DND-41 (cell line): ENCODE data around the gene SPRR2F.
"Not testable (repeated sequence)": the region's sequence is repeated elsewhere in the genome, so short reads cannot be mapped to it uniquely, and the experiment has no call there.

ENCODE experiments used
- CTCF ChIP-seq: IDR thresholded peaks from 2 replicates; pipeline ENCODE4 v1.5.1; 2012; ENCODE audit warnings: borderline replicate concordance, low read length, moderate library complexity, mild to moderate bottlenecking; ENCODE audit not compliant: poor library complexity, severe bottlenecking; ENCODE audit errors: extremely low read depth
- EZH2 ChIP-seq: IDR thresholded peaks from 3 replicates; pipeline ENCODE4 v1.6.1; 2012; ENCODE audit warnings: borderline replicate concordance, low read depth, mild to moderate bottlenecking, moderate library complexity, low read length, inconsistent platforms; ENCODE audit not compliant: severe bottlenecking

GRCh38 chr1:153128688-153129087 lies 15.4 kb upstream of the SPRR2F start:
- not testable (repeated sequence) for TF ChIP-seq CTCF, EZH2
